Cardiac muscle cell (in vitro differentiated cells and primary cell): Measurements from ENCODE around the gene TTC39A. TPM values are rescaled to one million over a fixed set of nuclear protein-coding genes. Genes with fewer than 3 reads are reported as not detected.

Source experiments
- DNase-seq, 2 donors: peaks; one replicate each; pipeline versions ENCODE4 v3.0.0 to v3.0.0-alpha.2; 2010 to 2017; ENCODE audit warnings: low read depth in 1 of 2, low spot score in 1 of 2
- H3K27ac ChIP-seq: fragments of 200-600 bp; sonication (generic); 2 replicates; pipeline ENCODE4 v1.5.1; 2016
- H3K27me3 ChIP-seq: fragments of 200-600 bp; sonication (generic); 2 replicates; pipeline ENCODE4 v1.6.0; 2016; ENCODE audit warnings: control low read depth
- H3K36me3 ChIP-seq: fragments of 200-600 bp; sonication (generic); 2 replicates; pipeline ENCODE4 v1.5.1; 2016; ENCODE audit warnings: control low read depth
- H3K4me1 ChIP-seq: fragments of 200-600 bp; sonication (generic); 2 replicates; pipeline ENCODE4 v1.8.1; 2017; ENCODE audit warnings: low read depth, mild to moderate bottlenecking, mixed run types
- H3K4me3 ChIP-seq: fragments of 200-600 bp; sonication (generic); 2 replicates; pipeline ENCODE4 v1.5.1; 2016; ENCODE audit warnings: mild to moderate bottlenecking
- H3K9me3 ChIP-seq: fragments of 200-600 bp; sonication (generic); 2 replicates; pipeline ENCODE4 v1.5.1; 2017; ENCODE audit warnings: low read depth, mild to moderate bottlenecking, control low read depth
- CTCF ChIP-seq: IDR thresholded peaks from 2 replicates; pipeline ENCODE4 v1.5.1; 2012; ENCODE audit warnings: low read depth, mild to moderate bottlenecking, low read length
- polyA plus RNA-seq: library from polyadenylated mRNA; unstranded; fragments of >200 nt; fragmentation: Nextera tagmentation; extraction: Ambion mirVana; gene quantifications from 2 replicates; pipeline ENCODE4 v1.2.1, GENCODE V29; 2016
- total RNA-seq: library from RNA; depleted of rRNA; stranded (reverse); fragments of >200 nt; gene quantifications from 2 replicates; pipeline ENCODE4 v1.2.3, GENCODE V29; 2016

The TTC39A gene
- total and polyA plus RNA-seq, 2 experiments from 2014 or later: 8.1 to 15.6 TPM

- no peaks in the 10 kb centered on the region for H3K9me3 ChIP-seq
- no peaks in the 10 kb centered on the region for H3K36me3 ChIP-seq
- H3K27ac ChIP-seq: no peak overlapping the region
- H3K4me1 ChIP-seq: peaks cover 7% of the 10 kb centered on the region
- H3K4me3 ChIP-seq: no peak overlapping the region
- DNase-seq: no peak
- H3K27me3 ChIP-seq: peaks cover 36% of the 10 kb centered on the region
- TF ChIP-seq CTCF: no peak
These were observed 13.9 kb upstream of the TTC39A start for GRCh38 chr1:51344276-51344601.

DNA sequence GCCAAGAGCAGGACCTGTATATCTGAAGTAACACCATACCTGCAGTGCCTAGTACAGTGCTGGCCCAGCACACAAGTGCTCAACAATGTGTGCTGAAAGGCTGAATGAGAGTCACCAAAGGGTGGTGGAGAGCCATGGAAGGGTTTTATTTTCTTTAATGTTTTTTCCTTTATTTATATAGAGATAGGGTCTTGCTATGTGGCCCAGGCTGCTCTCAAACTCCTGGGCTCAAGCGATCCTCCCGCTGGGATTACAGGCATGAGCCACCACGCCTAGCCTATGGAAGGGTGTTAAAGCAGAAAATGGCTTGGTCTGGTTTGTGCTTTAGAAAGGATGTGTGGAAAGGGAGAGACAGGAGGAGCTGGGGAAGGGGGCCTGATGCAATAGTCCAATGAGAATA is 13.3 kb upstream of the TTC39A start:
- H3K9me3 ChIP-seq: no peaks in the 10 kb centered on the region
- no peaks in the 10 kb centered on the region for H3K36me3 ChIP-seq
- DNase-seq: no peak
- peaks cover 36% of the 10 kb centered on the region for H3K27me3 ChIP-seq
- no peak overlapping the region for H3K4me3 ChIP-seq
- no peak overlapping the region for H3K27ac ChIP-seq
- H3K4me1 ChIP-seq: peaks cover 7% of the 10 kb centered on the region
- TF ChIP-seq CTCF: no peak

DNA sequence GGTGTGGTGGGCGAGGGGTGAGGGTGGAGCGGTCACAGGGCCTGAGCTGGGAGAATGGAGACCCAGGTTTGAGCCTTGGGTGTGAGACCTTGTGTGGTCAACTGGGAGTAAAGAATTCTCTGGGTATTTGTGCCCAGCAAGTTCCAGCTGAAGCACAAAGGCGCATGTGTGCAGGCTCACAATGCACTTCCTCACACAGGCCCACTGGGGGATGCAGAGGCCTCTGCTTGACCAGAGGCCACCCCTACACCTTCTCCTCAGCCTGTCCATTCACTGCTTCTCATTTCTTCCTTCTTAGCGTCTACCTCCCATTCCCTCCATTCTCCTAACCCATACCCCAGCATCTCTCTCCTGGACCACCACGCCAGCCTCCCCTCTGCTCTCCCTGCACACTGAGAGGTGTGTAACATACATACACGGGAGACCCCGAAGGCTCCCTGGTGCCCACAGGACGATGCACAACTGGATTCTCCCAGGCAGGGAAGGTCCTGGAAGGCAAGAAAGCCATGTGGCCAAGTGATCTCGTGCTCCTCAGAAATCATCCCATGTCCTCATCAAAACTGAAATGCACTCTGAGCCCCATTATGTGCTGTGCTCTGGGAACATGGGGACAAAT is 12.3 kb upstream of the TTC39A start:
- H3K9me3 ChIP-seq: no peaks in the 10 kb centered on the region
- no peak for TF ChIP-seq CTCF
- H3K27me3 ChIP-seq: peaks cover 36% of the 10 kb centered on the region
- H3K4me3 ChIP-seq: no peak overlapping the region
- no peak for DNase-seq
- H3K4me1 ChIP-seq: peaks cover 7% of the 10 kb centered on the region
- no peak overlapping the region for H3K27ac ChIP-seq
- H3K36me3 ChIP-seq: no peaks in the 10 kb centered on the region

- Histone ChIP-seq H3K27ac (no peak overlapping the region), H3K4me3 (no peak overlapping the region), H3K36me3 (no peaks in the 10 kb centered on the region), H3K9me3 (no peaks in the 10 kb centered on the region), H3K4me1 (peaks cover 7% of the 10 kb centered on the region), H3K27me3 (peaks cover 36% of the 10 kb centered on the region)
- TF ChIP-seq CTCF: no peak
- no peak for DNase-seq
These were observed 11.6 kb upstream of the TTC39A start for GRCh38 chr1:51341876-51342496.

DNA sequence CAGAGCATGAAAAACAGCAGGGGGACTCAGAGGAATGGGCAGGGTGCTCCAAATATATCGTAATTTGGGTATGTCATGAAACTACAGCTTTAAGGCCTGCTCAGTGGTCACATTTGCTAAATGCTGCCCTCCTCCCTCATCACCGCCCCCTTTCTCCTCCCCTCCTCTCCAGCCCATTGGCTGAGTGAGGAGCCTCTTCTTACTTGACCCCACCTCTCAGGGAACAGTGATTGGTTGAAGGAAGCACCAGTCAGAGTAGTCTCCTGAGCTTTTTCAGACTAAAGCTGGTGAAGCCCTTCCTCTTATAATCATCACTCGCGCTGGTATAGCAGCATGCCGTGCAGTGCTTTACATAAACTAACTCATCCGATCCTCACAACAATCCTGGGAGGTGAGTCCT is 10.0 kb upstream of the TTC39A start:
- no peak for DNase-seq
- Histone ChIP-seq H3K9me3 (no peaks in the 10 kb centered on the region), H3K27ac (no peak overlapping the region), H3K4me1 (no peaks in the 10 kb centered on the region), H3K27me3 (peaks cover 32% of the 10 kb centered on the region), H3K4me3 (no peak overlapping the region), H3K36me3 (no peaks in the 10 kb centered on the region)
- no peak for TF ChIP-seq CTCF
